Peyer's patch (tissue), 4 donors: ENCODE measurements around the gene TMA16. TPM values are rescaled to one million over a fixed set of nuclear protein-coding genes. Genes with fewer than 3 reads are reported as not detected.
"Not testable (repeated sequence)": the region's sequence is repeated elsewhere in the genome, so short reads cannot be mapped to it uniquely, and the experiment has no call there.

ENCODE experiments used
- DNase-seq, 3 donors: peaks; one replicate each; pipeline ENCODE4 v3.0.0-alpha.2; 2017 to 2019
- H3K27ac ChIP-seq, 4 donors: fragments of 200-600 bp; sonication (generic); one replicate each; pipeline ENCODE4 v1.5.1; 2016 to 2019
- H3K27me3 ChIP-seq, 2 donors: fragments of 200-600 bp; sonication (generic); one replicate each; pipeline ENCODE4 v1.5.1; 2019
- H3K36me3 ChIP-seq, 3 donors: fragments of 200-600 bp; sonication (generic); one replicate each; pipeline ENCODE4 v1.5.1; 2016 to 2019
- H3K4me1 ChIP-seq, 4 donors: fragments of 200-600 bp; sonication (generic); one replicate each; pipeline ENCODE4 v1.5.1; 2016 to 2019
- H3K4me3 ChIP-seq, 4 donors: fragments of 200-600 bp; sonication (generic); 1 replicate in 3 of 4; 2 replicates in 1 of 4; pipeline ENCODE4 v1.5.1; 2016 to 2019; ENCODE audit warnings: mild to moderate bottlenecking in 1 of 4
- H3K9me3 ChIP-seq, 4 donors: fragments of 200-600 bp; sonication (generic); one replicate each; pipeline ENCODE4 v1.5.1; 2016 to 2019; ENCODE audit warnings: mild to moderate bottlenecking in 1 of 4
- CTCF ChIP-seq, 6 experiments: fragments of 450-650 bp in 4 of 6; fragments of 200-600 bp in 2 of 6; sonication (generic) in 1 of 6; IDR thresholded peaks; one replicate each; pipeline ENCODE4 v1.5.1; 2017 to 2019; ENCODE audit warnings: antibody characterized with exemption in 6 of 6, mild to moderate bottlenecking in 3 of 6, moderate library complexity in 1 of 6
- POLR2A ChIP-seq, 2 donors: fragments of 450-650 bp; IDR thresholded peaks; one replicate each; pipeline ENCODE4 v1.5.1; 2017; ENCODE audit warnings: antibody characterized with exemption in 2 of 2, mild to moderate bottlenecking in 2 of 2, moderate library complexity in 2 of 2
- total RNA-seq, 4 donors: library from RNA; depleted of rRNA; stranded (reverse); fragments of >200 nt; gene quantifications; one replicate each; pipeline ENCODE4 v1.1.0, GENCODE V29; 2016

The TMA16 gene
- total RNA-seq = 10 to 100 TPM in 3 of 4 donors, 1 to 10 TPM in 1; 6.1 to 26.4 (median 15.1) TPM

- H3K9me3 ChIP-seq = no peaks in the 10 kb centered on the region
- no peaks in the 10 kb centered on the region for H3K36me3 ChIP-seq
- H3K27me3 ChIP-seq = no peaks in the 10 kb centered on the region
- peak; percentile 82 to 91 (median 86) for DNase-seq
- H3K4me3 ChIP-seq = peak within 1 kb of the TSS; percentile 59 to 80 (median 70)
- peaks cover 0 to 9% (median 0%) of the 10 kb centered on the region in 4 donors for H3K4me1 ChIP-seq
- H3K27ac ChIP-seq = peak within 1 kb of the TSS; percentile 76 to 89 (median 82)
- TF ChIP-seq POLR2A (IDR thresholded peaks at IDR 0.05) (peak; percentile 8 to 25), CTCF (IDR thresholded peaks at IDR 0.05) (no peak)
These were observed at the start of gene TMA16 for GRCh38 chr4:163494360-163495241. Gene TMA16 (plus strand): TSS chr4:163494690. CDS start chr4:163494802, 112 bp downstream.

- not testable (repeated sequence) for H3K4me1 ChIP-seq, H3K4me3 ChIP-seq, H3K9me3 ChIP-seq, H3K36me3 ChIP-seq, H3K27me3 ChIP-seq, H3K27ac ChIP-seq, DNase-seq
These were observed 47.5 kb upstream of the TMA16 start for GRCh38 chr4:163447023-163447422.

- no peaks in the 10 kb centered on the region for H3K27me3 ChIP-seq
- H3K36me3 ChIP-seq = no peaks in the 10 kb centered on the region
- TF ChIP-seq CTCF (IDR thresholded peaks at IDR 0.05) = no peak
- no peak for TF ChIP-seq POLR2A (IDR thresholded peaks at IDR 0.05)
- H3K27ac ChIP-seq = no peak overlapping the region
- H3K9me3 ChIP-seq = no peaks in the 10 kb centered on the region
- no peak overlapping the region for H3K4me3 ChIP-seq
- no peak for DNase-seq
- no peaks in the 10 kb centered on the region for H3K4me1 ChIP-seq
These were observed 47.0 kb upstream of the TMA16 start for GRCh38 chr4:163447481-163447880.

- Histone ChIP-seq H3K27me3 (no peaks in the 10 kb centered on the region), H3K9me3 (no peaks in the 10 kb centered on the region), H3K4me1 (no peaks in the 10 kb centered on the region), H3K4me3 (no peak overlapping the region), H3K27ac (no peak overlapping the region), H3K36me3 (no peaks in the 10 kb centered on the region)
- no peak for TF ChIP-seq CTCF (IDR thresholded peaks at IDR 0.05)
- no peak for TF ChIP-seq POLR2A (IDR thresholded peaks at IDR 0.05)
- no peak for DNase-seq
These were observed 45.8 kb upstream of the TMA16 start for GRCh38 chr4:163448540-163449203.

- DNase-seq = no peak
- H3K4me1 ChIP-seq = no peaks in the 10 kb centered on the region
- H3K27me3 ChIP-seq = no peaks in the 10 kb centered on the region
- H3K4me3 ChIP-seq = no peak overlapping the region
- H3K9me3 ChIP-seq = no peaks in the 10 kb centered on the region
- H3K36me3 ChIP-seq = no peaks in the 10 kb centered on the region
- no peak overlapping the region for H3K27ac ChIP-seq
- TF ChIP-seq CTCF (IDR thresholded peaks at IDR 0.05) (no peak), POLR2A (IDR thresholded peaks at IDR 0.05) (no peak)
These were observed 31.9 kb upstream of the TMA16 start for GRCh38 chr4:163462556-163462955.
